Measurements from ENCODE around the gene GPR4.

Gene GPR4

DNA sequence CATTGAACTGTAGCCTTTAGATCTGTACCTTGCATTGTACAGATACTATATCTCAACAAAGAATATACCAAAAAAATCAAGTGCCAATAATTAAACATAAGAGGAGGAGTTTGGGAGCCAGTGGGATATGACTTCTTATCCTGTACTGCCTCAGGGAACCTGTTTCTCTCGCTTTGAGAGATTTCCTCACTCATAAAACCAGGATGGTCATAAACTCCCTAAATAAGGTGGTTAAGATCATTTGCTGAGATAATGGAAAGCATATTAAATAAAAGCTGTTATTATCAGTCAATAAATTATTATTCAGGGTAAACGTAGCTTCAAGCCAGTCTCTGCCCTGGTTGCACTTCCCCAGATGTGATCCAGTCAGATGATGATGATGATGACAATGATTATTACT lies 34.4 kb downstream of the GPR4 start:
- no peak overlapping the region for H3K27ac ChIP-seq (ENCODE audit: low read length, poor library complexity, severe bottlenecking)
- no peaks in the 10 kb centered on the region for H3K9me3 ChIP-seq (ENCODE audit: control insufficient read depth, low read length)
- 100% methylated on average over 1 of the region's 2 CpGs for WGBS

DNA sequence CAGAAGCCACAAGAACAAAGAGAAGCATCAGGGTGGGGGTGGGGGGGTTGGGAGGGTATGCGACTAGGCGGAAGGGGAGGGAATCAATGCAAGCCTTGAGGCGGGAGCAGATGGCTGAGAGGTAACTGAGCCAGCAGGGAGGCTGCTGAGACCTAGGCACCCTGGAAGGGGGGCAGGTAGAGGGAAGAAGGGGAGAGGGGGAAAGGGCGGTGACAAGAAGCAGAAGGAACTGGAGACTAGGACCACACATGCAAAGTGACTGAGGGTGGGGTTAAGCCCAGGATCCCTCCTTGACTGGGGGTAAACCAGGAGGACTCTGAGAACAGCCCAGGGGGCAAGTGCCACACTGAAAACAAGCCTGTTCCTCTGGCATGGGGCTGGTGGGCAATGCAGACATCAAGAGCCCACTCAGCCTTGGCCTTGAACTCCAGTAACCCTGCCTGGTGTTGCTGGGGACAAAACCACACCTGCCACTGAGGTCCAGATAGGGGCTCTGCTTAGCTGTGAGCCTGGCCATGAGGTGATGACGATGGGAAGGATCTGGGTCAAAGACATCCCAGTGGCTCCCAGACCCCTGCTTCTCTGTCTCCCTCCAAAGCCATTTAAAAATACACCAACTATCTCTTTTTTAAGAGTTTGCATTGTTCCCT lies 37.8 kb downstream of the GPR4 start:
- no peaks in the 10 kb centered on the region for H3K36me3 ChIP-seq (ENCODE audit: control insufficient read depth in 1 of 2, insufficient read depth in 2 of 2, low read depth in 1 of 2, low read length in 2 of 2)
- H2AK5ac ChIP-seq (ENCODE audit: low read length, severe bottlenecking), result no peak overlapping the region
- no peak overlapping the region for H3K27ac ChIP-seq (ENCODE audit: low read length, poor library complexity, severe bottlenecking)
- H4K91ac ChIP-seq (ENCODE audit: low read length), result peak overlapping the region; percentile 58
- H2BK5ac ChIP-seq (ENCODE audit: low read depth, low read length, poor library complexity, severe bottlenecking), result no peak overlapping the region
- no peak overlapping the region for H3K4ac ChIP-seq (ENCODE audit: low read depth in 1 of 2, low read length in 2 of 2)
- H2BK15ac ChIP-seq (ENCODE audit: low read depth, poor library complexity, severe bottlenecking), result no peak overlapping the region
- no peak overlapping the region for H3K14ac ChIP-seq (ENCODE audit: low read length in 2 of 2)
- no peak overlapping the region for H3K9ac ChIP-seq (ENCODE audit: low read length)
- no peak overlapping the region for H3K4me2 ChIP-seq (ENCODE audit: low read length, poor library complexity, severe bottlenecking)
- peaks cover 21% of the 10 kb centered on the region for H3K79me1 ChIP-seq (replicated peaks; ENCODE audit: low read length, poor library complexity, severe bottlenecking)
- no peak overlapping the region for H2BK12ac ChIP-seq (ENCODE audit: low read length in 2 of 2)
- DNase-seq, result no peak
- H2BK120ac ChIP-seq (ENCODE audit: low read depth, low read length), result no peak overlapping the region
- no peak overlapping the region for H4K8ac ChIP-seq (ENCODE audit: low read length)
- 75% methylated on average over 5 of the region's 5 CpGs for WGBS
- peaks cover 9% of the 10 kb centered on the region for H3K4me1 ChIP-seq (ENCODE audit: control insufficient read depth, insufficient read depth, low read depth, low read length)
- no peak overlapping the region for H2AFZ ChIP-seq (ENCODE audit: low read depth, low read length)
- H3K18ac ChIP-seq (ENCODE audit: low read depth in 1 of 2, low read length in 2 of 2), result no peak overlapping the region
- H3K23ac ChIP-seq (ENCODE audit: low read length in 2 of 2), result peak overlapping the region in 1 of 2 experiments; percentile 18
- no peak overlapping the region for H3K4me3 ChIP-seq (ENCODE audit: insufficient read depth in 1 of 2, low read depth in 1 of 2, low read length in 2 of 2)
- no peaks in the 10 kb centered on the region for H3K27me3 ChIP-seq (ENCODE audit: control insufficient read depth in 1 of 2, insufficient read depth in 1 of 2, low read length in 2 of 2)
- no peaks in the 10 kb centered on the region for H3K9me3 ChIP-seq (ENCODE audit: control insufficient read depth, low read length)

More for the DNA sequence above, 34.4 kb downstream of the GPR4 start:
- peaks cover 12% of the 10 kb centered on the region for H3K4me1 ChIP-seq (ENCODE audit: control insufficient read depth, insufficient read depth, low read depth, low read length)
- no peak overlapping the region for H3K9ac ChIP-seq (ENCODE audit: low read length)
- no peak overlapping the region for H4K91ac ChIP-seq (ENCODE audit: low read length)
- H2AFZ ChIP-seq (ENCODE audit: low read depth, low read length), result no peak overlapping the region
- H3K36me3 ChIP-seq (ENCODE audit: control insufficient read depth in 1 of 2, insufficient read depth in 2 of 2, low read depth in 1 of 2, low read length in 2 of 2), result no peaks in the 10 kb centered on the region
- no peak overlapping the region for H2BK12ac ChIP-seq (ENCODE audit: low read length in 2 of 2)
- H3K14ac ChIP-seq (ENCODE audit: low read length in 2 of 2), result no peak overlapping the region
- H2BK15ac ChIP-seq (ENCODE audit: low read depth, poor library complexity, severe bottlenecking), result no peak overlapping the region
- H2BK5ac ChIP-seq (ENCODE audit: low read depth, low read length, poor library complexity, severe bottlenecking), result no peak overlapping the region
- peaks cover 23% of the 10 kb centered on the region for H3K79me1 ChIP-seq (replicated peaks; ENCODE audit: low read length, poor library complexity, severe bottlenecking)
- no peaks in the 10 kb centered on the region for H3K27me3 ChIP-seq (ENCODE audit: control insufficient read depth in 1 of 2, insufficient read depth in 1 of 2, low read length in 2 of 2)
- DNase-seq, result no peak
- H3K4me3 ChIP-seq (ENCODE audit: insufficient read depth in 1 of 2, low read depth in 1 of 2, low read length in 2 of 2), result no peak overlapping the region
- H3K4ac ChIP-seq (ENCODE audit: low read depth in 1 of 2, low read length in 2 of 2), result no peak overlapping the region
- H4K8ac ChIP-seq (ENCODE audit: low read length), result no peak overlapping the region
- H2BK120ac ChIP-seq (ENCODE audit: low read depth, low read length), result no peak overlapping the region
- H3K4me2 ChIP-seq (ENCODE audit: low read length, poor library complexity, severe bottlenecking), result no peak overlapping the region
- H3K18ac ChIP-seq (ENCODE audit: low read depth in 1 of 2, low read length in 2 of 2), result no peak overlapping the region
- no peak overlapping the region for H3K23ac ChIP-seq (ENCODE audit: low read length in 2 of 2)
- no peak overlapping the region for H2AK5ac ChIP-seq (ENCODE audit: low read length, severe bottlenecking)

DNA sequence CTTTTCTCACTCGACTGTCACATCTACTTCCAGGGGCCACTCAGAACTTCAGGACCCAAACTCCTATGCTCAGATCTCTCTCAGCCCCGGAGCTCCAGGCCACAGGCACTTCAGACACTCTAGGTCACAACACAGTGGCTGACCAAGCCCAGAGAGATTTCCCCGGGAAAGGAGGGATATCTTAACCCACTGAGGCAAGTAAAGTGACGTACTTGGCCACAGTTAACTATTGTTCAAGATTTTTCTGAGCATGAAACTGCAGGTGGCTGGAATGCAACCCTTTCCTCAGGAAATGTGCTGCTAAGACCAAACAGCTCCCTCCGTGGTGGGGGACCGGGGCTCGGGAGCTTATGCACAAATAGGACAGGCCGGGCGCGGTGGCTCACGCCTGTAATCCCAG lies 41.3 kb downstream of the GPR4 start:
- Histone ChIP-seq H3K4ac (ENCODE audit: low read depth in 1 of 2, low read length in 2 of 2) (no peak overlapping the region), H3K14ac (ENCODE audit: low read length in 2 of 2) (no peak overlapping the region), H3K79me1 (replicated peaks; ENCODE audit: low read length, poor library complexity, severe bottlenecking) (peaks cover 21% of the 10 kb centered on the region), H3K9ac (ENCODE audit: low read length) (no peak overlapping the region), H3K23ac (ENCODE audit: low read length in 2 of 2) (no peak overlapping the region), H2BK15ac (ENCODE audit: low read depth, poor library complexity, severe bottlenecking) (no peak overlapping the region), H3K27me3 (ENCODE audit: control insufficient read depth in 1 of 2, insufficient read depth in 1 of 2, low read length in 2 of 2) (no peaks in the 10 kb centered on the region), H4K91ac (ENCODE audit: low read length) (no peak overlapping the region), H3K27ac (ENCODE audit: low read length, poor library complexity, severe bottlenecking) (no peak overlapping the region), H3K36me3 (ENCODE audit: control insufficient read depth in 1 of 2, insufficient read depth in 2 of 2, low read depth in 1 of 2, low read length in 2 of 2) (peaks cover 3 to 11% of the 10 kb centered on the region in 2 experiments), H3K4me2 (ENCODE audit: low read length, poor library complexity, severe bottlenecking) (no peak overlapping the region), H3K18ac (ENCODE audit: low read depth in 1 of 2, low read length in 2 of 2) (no peak overlapping the region), H3K4me3 (ENCODE audit: insufficient read depth in 1 of 2, low read depth in 1 of 2, low read length in 2 of 2) (no peak overlapping the region), H2BK5ac (ENCODE audit: low read depth, low read length, poor library complexity, severe bottlenecking) (no peak overlapping the region), H3K9me3 (ENCODE audit: control insufficient read depth, low read length) (no peaks in the 10 kb centered on the region), H4K8ac (ENCODE audit: low read length) (no peak overlapping the region), H2AFZ (ENCODE audit: low read depth, low read length) (no peak overlapping the region), H2BK120ac (ENCODE audit: low read depth, low read length) (no peak overlapping the region), H2AK5ac (ENCODE audit: low read length, severe bottlenecking) (no peak overlapping the region), H3K4me1 (ENCODE audit: control insufficient read depth, insufficient read depth, low read depth, low read length) (peaks cover 5% of the 10 kb centered on the region), H2BK12ac (ENCODE audit: low read length in 2 of 2) (no peak overlapping the region)
- 93% methylated on average over 11 of the region's 11 CpGs for WGBS
- DNase-seq, result no peak

DNA sequence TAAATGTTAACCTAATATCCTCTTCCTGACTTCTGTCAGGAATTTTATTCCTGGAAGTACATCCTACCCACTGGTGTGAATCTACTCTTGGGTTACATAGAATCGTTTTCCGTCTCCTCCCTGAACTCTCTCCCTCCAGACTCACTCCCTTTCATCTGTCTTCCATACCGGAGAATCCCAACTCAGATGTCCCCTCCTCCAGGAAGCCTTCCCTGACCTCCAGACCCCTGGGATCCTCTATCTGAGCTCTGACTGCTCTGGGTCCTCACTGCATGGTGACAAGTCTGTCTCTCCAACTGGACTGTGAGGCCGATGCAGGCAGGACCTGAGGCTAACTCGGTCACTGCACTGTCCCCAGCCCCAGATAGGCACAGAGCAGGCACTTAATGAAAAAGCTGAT lies 42.0 kb downstream of the GPR4 start:
- no peak overlapping the region for H3K27ac ChIP-seq (ENCODE audit: low read length, poor library complexity, severe bottlenecking)
- peak overlapping the region in 1 of 2 experiments; percentile 8 for H3K4me3 ChIP-seq (ENCODE audit: insufficient read depth in 1 of 2, low read depth in 1 of 2, low read length in 2 of 2)
- no peak for DNase-seq
- no peak overlapping the region for H3K18ac ChIP-seq (ENCODE audit: low read depth in 1 of 2, low read length in 2 of 2)
- H2AK5ac ChIP-seq (ENCODE audit: low read length, severe bottlenecking), result no peak overlapping the region
- no peak overlapping the region for H2BK15ac ChIP-seq (ENCODE audit: low read depth, poor library complexity, severe bottlenecking)
- peaks cover 3 to 11% of the 10 kb centered on the region in 2 experiments for H3K36me3 ChIP-seq (ENCODE audit: control insufficient read depth in 1 of 2, insufficient read depth in 2 of 2, low read depth in 1 of 2, low read length in 2 of 2)
- H3K4me1 ChIP-seq (ENCODE audit: control insufficient read depth, insufficient read depth, low read depth, low read length), result peaks cover 5% of the 10 kb centered on the region
- no peak overlapping the region for H2BK12ac ChIP-seq (ENCODE audit: low read length in 2 of 2)
- H3K4me2 ChIP-seq (ENCODE audit: low read length, poor library complexity, severe bottlenecking), result no peak overlapping the region
- no peak overlapping the region for H3K14ac ChIP-seq (ENCODE audit: low read length in 2 of 2)
- peaks cover 19% of the 10 kb centered on the region for H3K79me1 ChIP-seq (replicated peaks; ENCODE audit: low read length, poor library complexity, severe bottlenecking)
- no peak overlapping the region for H2AFZ ChIP-seq (ENCODE audit: low read depth, low read length)
- H2BK5ac ChIP-seq (ENCODE audit: low read depth, low read length, poor library complexity, severe bottlenecking), result no peak overlapping the region
- no peak overlapping the region for H3K9ac ChIP-seq (ENCODE audit: low read length)
- no peak overlapping the region for H3K4ac ChIP-seq (ENCODE audit: low read depth in 1 of 2, low read length in 2 of 2)
- no peaks in the 10 kb centered on the region for H3K27me3 ChIP-seq (ENCODE audit: control insufficient read depth in 1 of 2, insufficient read depth in 1 of 2, low read length in 2 of 2)
- H3K23ac ChIP-seq (ENCODE audit: low read length in 2 of 2), result no peak overlapping the region
- peak overlapping the region; percentile 47 for H4K91ac ChIP-seq (ENCODE audit: low read length)
- no peaks in the 10 kb centered on the region for H3K9me3 ChIP-seq (ENCODE audit: control insufficient read depth, low read length)
- H2BK120ac ChIP-seq (ENCODE audit: low read depth, low read length), result no peak overlapping the region
- 89% methylated on average over 5 of the region's 5 CpGs for WGBS
- peak overlapping the region; percentile 48 for H4K8ac ChIP-seq (ENCODE audit: low read length)
